ENCODE data around the gene TMPRSS4.

DNA sequence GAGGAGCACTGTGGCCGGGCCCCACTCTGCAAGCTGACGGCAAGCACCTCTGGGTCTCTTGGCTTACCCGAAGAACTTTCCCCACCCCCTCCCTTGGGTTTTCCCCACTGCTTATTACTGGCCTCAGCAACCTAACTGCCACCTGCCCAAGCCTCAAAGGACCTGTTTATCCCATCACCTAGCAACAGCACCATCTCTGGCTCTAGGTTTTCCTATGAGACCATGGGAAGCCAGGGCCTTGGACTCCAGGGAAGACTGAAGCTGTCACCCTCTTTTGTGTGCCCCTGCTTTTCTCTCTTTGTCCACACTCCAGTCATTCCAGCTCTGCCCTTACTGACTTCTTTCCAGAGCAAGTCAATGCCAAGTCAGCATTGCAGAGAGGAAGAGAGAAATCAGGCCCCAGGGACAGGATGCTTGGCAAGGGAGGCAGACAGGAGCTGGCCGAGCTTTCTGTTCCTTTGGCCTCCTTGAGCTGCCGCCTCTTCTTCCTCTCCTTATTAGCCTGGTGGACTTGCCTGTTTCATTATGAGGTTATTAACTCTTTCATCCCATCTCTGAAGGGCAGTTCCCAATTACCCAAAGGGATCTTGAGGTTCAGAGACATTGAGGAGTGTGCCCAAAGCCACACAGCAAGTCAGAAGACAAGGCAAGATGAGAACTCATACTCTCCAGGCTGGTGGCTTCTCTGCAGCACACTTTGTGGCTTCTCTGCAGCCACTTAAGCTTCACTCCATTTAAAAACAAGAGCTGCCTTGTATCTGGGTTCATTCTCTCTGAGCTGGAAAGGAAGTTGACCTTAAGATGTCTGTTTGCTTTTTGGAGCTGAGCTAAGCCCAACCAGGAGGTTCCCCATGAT lies 10.3 kb downstream of the TMPRSS4 start, which contains the start of gene SMIM35:
- TF ChIP-seq, protein P1, sequence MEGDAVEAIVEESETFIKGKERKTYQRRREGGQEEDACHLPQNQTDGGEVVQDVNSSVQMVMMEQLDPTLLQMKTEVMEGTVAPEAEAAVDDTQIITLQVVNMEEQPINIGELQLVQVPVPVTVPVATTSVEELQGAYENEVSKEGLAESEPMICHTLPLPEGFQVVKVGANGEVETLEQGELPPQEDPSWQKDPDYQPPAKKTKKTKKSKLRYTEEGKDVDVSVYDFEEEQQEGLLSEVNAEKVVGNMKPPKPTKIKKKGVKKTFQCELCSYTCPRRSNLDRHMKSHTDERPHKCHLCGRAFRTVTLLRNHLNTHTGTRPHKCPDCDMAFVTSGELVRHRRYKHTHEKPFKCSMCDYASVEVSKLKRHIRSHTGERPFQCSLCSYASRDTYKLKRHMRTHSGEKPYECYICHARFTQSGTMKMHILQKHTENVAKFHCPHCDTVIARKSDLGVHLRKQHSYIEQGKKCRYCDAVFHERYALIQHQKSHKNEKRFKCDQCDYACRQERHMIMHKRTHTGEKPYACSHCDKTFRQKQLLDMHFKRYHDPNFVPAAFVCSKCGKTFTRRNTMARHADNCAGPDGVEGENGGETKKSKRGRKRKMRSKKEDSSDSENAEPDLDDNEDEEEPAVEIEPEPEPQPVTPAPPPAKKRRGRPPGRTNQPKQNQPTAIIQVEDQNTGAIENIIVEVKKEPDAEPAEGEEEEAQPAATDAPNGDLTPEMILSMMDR (IDR thresholded peaks at IDR 0.05): no peak
- TF ChIP-seq EP300 (IDR thresholded peaks at IDR 0.05; ENCODE audit: low read depth): no peak
- no peak for TF ChIP-seq POLR2A (IDR thresholded peaks at IDR 0.05)
